ENCODE results near the gene WIZ. TPM values are rescaled to one million over a fixed set of nuclear protein-coding genes. Genes with fewer than 3 reads are reported as not detected.

Gene WIZ, protein sequence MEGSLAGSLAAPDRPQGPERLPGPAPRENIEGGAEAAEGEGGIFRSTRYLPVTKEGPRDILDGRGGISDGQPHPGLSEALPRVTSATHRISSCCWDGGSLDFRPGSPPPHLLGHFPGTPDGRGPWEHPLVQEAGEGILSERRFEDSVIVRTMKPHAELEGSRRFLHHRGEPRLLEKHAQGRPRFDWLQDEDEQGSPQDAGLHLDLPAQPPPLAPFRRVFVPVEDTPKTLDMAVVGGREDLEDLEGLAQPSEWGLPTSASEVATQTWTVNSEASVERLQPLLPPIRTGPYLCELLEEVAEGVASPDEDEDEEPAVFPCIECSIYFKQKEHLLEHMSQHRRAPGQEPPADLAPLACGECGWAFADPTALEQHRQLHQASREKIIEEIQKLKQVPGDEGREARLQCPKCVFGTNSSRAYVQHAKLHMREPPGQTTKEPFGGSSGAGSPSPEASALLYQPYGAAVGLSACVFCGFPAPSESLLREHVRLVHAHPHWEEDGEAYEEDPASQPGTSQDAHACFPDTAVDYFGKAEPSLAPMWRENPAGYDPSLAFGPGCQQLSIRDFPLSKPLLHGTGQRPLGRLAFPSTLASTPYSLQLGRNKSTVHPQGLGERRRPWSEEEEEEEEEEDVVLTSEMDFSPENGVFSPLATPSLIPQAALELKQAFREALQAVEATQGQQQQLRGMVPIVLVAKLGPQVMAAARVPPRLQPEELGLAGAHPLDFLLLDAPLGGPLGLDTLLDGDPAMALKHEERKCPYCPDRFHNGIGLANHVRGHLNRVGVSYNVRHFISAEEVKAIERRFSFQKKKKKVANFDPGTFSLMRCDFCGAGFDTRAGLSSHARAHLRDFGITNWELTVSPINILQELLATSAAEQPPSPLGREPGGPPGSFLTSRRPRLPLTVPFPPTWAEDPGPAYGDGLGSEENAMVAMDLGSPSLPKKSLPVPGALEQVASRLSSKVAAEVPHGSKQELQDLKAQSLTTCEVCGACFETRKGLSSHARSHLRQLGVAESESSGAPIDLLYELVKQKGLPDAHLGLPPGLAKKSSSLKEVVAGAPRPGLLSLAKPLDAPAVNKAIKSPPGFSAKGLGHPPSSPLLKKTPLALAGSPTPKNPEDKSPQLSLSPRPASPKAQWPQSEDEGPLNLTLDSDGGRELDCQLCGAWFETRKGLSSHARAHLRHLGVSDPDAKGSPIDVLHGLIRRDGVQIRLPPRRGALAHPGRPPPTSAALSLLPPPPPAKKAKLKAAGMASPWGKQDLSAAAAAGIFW (N-terminal part only)
- total RNA-seq (10 to 100 TPM; 23.1 to 52.4 (median 25.7) TPM), polyA plus RNA-seq (10 to 100 TPM; 19.0 to 26.2 TPM)
- long read RNA-seq, donor 1, partial matches to known transcripts: 17 of 19 reads
- long read RNA-seq, donor 1, other reads (novel, unspliced or antisense): 0 of 19 reads
- long read RNA-seq, donor 2, partial matches to known transcripts: 16 of 16 reads
- long read RNA-seq, donor 2, other reads (novel, unspliced or antisense): 0 of 16 reads
- long read RNA-seq, donor 3, partial matches to known transcripts: 13 of 14 reads
- long read RNA-seq, donor 3, other reads (novel, unspliced or antisense): 0 of 14 reads

DNA sequence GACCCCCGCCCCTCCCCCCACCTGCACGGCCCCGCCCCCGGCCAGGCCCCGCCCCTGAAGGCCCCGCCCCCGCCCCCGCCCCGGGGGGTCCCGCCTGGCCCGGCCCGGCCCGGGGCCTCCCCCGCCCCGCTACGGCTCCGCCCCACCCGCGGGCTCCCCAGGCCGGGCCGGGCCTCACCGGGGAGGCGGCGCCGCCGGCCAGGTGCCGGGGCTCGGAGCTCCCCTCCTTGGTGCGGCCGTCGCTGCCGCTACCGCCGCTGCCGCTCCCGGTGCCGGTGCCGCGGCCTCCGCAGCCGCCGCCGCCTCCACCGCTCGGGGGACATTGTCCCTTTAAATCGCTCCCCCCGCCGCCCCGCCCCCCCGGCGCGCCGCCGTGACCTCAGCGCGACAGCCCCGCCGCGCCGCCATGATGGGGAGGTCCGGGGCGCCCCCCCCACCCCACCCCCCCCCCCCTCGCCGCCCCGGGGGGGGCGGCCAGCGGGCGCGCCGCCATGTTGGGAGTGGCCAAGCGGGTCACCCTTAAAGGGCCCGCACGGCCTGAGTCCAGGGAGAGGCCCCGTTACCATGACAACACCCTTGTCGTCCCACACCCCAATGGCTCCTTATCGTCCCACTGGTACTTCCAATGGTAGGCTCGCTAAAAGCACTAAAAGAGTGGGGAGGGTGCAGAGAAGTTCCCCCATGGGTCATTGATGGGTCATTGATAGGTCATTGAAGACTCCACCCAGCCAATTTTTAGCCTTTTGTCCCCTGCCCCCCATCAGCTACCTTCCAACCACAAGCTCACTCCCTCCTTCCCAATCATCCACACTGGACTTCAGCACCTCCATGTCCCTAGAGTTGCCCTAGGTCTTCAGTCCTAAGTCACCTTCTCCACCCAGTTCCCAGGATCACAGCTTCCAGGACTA lies at the start of gene WIZ:
TSS of gene WIZ (minus strand) at position 337 of the 908 bp plus-strand sequence. CDS start 1,649 bp downstream, outside the sequence.
- TF ChIP-seq POLR2A (IDR thresholded peaks at IDR 0.05): peak in 1 of 2 donors; percentile 21
- TF ChIP-seq, protein P1, sequence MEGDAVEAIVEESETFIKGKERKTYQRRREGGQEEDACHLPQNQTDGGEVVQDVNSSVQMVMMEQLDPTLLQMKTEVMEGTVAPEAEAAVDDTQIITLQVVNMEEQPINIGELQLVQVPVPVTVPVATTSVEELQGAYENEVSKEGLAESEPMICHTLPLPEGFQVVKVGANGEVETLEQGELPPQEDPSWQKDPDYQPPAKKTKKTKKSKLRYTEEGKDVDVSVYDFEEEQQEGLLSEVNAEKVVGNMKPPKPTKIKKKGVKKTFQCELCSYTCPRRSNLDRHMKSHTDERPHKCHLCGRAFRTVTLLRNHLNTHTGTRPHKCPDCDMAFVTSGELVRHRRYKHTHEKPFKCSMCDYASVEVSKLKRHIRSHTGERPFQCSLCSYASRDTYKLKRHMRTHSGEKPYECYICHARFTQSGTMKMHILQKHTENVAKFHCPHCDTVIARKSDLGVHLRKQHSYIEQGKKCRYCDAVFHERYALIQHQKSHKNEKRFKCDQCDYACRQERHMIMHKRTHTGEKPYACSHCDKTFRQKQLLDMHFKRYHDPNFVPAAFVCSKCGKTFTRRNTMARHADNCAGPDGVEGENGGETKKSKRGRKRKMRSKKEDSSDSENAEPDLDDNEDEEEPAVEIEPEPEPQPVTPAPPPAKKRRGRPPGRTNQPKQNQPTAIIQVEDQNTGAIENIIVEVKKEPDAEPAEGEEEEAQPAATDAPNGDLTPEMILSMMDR (IDR thresholded peaks at IDR 0.05): no peak
- H3K27ac ChIP-seq: peak within 1 kb of the TSS; percentile 67 to 94 (median 86)
- ATAC-seq (peak; percentile 5 to 41 (median 21)), DNase-seq (peak; percentile 88 to 94 (median 89))
- no peaks in the 10 kb centered on the region for H3K9me3 ChIP-seq
- H3K4me1 ChIP-seq: peaks cover 3 to 43% (median 20%) of the 10 kb centered on the region in 12 donors
- intact Hi-C loops (cut with DNase I): loop anchor here in 6 of 10 donors (2.0 to 10.0 kb wide), 6 partner anchors 31 to 185 kb away; partner anchors contain the start of genes AKAP8 (in 2 of the 6), AKAP8L (in 1 of the 6) and BRD4 (in 1 of the 6)
- H3K27me3 ChIP-seq: peaks cover 0 to 9% (median 3%) of the 10 kb centered on the region in 9 donors
- 0 to 2% (median 2%) methylated on average over 2 to 77 of the region's 77 CpGs for WGBS, 4 donors
- H3K4me3 ChIP-seq: peak within 1 kb of the TSS; percentile 65 to 95 (median 74)
- peaks cover 0 to 14% (median 0%) of the 10 kb centered on the region in 9 donors for H3K36me3 ChIP-seq

DNA sequence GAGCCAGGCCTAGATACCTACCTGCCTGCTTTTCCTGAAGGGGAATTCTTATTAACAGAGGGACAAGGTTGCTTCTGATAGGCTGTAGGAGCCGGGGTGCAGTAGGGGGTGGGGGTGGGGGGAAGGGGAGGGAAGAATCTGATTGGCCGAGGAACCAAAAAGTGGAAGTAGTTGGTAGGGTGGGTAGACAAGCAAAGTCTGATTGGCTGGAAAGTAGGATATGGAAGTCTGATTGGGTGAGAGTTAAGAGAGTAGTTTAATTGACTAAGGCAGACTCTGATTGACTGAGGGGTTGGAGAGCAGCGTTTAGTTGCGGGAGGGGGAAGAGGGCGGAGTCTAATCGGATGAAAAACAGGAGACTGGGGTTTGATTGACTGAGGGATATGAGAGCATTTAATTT lies 49.2 kb upstream of the WIZ start:
- no peaks in the 10 kb centered on the region for H3K36me3 ChIP-seq
- DNase-seq (no peak), ATAC-seq (no peak)
- WGBS, 4 donors: 49 to 63% (median 60%) methylated on average over 6 of the region's 6 CpGs
- no peak overlapping the region for H3K4me3 ChIP-seq
- intact Hi-C loops (cut with DNase I): no loop called here
- H3K27ac ChIP-seq: no peak overlapping the region
- peaks cover 0 to under 1% (median 0%) of the 10 kb centered on the region in 12 donors for H3K9me3 ChIP-seq
- H3K27me3 ChIP-seq: peaks cover 0 to 19% (median 0%) of the 10 kb centered on the region in 9 donors
- TF ChIP-seq POLR2A (IDR thresholded peaks at IDR 0.05): no peak
- TF ChIP-seq, protein P1 (IDR thresholded peaks at IDR 0.05): no peak
- H3K4me1 ChIP-seq: no peaks in the 10 kb centered on the region
